ENCODE data around the gene MBLAC1. TPM values are rescaled to one million over a fixed set of nuclear protein-coding genes. Genes with fewer than 3 reads are reported as not detected.

The MBLAC1 gene
- total and polyA plus RNA-seq, 9 of the 15 experiments (the other 6 are each of a cell fraction or from before 2014, with no cell fraction given): 0.03 to 3.1 (median 0.52) TPM

- peak in 2 of 3 experiments; percentile 42 to 45; a peak in 5 of 6 replicates for TF ChIP-seq CTCF (IDR thresholded peaks at IDR 0.05 in 2 of 3, conservative IDR thresholded peaks at IDR 0.05 in 1 of 3; ENCODE audit: insufficient read depth in 2 of 3, low read depth in 1 of 3, low read length in 3 of 3)
- TF ChIP-seq, protein P1, sequence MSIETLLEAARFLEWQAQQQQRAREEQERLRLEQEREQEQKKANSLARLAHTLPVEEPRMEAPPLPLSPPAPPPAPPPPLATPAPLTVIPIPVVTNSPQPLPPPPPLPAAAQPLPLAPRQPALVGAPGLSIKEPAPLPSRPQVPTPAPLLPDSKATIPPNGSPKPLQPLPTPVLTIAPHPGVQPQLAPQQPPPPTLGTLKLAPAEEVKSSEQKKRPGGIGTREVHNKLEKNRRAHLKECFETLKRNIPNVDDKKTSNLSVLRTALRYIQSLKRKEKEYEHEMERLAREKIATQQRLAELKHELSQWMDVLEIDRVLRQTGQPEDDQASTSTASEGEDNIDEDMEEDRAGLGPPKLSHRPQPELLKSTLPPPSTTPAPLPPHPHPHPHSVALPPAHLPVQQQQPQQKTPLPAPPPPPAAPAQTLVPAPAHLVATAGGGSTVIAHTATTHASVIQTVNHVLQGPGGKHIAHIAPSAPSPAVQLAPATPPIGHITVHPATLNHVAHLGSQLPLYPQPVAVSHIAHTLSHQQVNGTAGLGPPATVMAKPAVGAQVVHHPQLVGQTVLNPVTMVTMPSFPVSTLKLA (conservative IDR thresholded peaks at IDR 0.05): peak; percentile 40 to 60
- no peak for TF ChIP-seq KLF16 (IDR thresholded peaks at IDR 0.05)
- TF ChIP-seq ATF2 (CRISPR knock-in tag; IDR thresholded peaks at IDR 0.05): no peak
- TF ChIP-seq ATF7 (IDR thresholded peaks at IDR 0.05): no peak
- TF ChIP-seq SUPT5H (IDR thresholded peaks at IDR 0.05): peak; percentile 79
- TF ChIP-seq, protein P2, sequence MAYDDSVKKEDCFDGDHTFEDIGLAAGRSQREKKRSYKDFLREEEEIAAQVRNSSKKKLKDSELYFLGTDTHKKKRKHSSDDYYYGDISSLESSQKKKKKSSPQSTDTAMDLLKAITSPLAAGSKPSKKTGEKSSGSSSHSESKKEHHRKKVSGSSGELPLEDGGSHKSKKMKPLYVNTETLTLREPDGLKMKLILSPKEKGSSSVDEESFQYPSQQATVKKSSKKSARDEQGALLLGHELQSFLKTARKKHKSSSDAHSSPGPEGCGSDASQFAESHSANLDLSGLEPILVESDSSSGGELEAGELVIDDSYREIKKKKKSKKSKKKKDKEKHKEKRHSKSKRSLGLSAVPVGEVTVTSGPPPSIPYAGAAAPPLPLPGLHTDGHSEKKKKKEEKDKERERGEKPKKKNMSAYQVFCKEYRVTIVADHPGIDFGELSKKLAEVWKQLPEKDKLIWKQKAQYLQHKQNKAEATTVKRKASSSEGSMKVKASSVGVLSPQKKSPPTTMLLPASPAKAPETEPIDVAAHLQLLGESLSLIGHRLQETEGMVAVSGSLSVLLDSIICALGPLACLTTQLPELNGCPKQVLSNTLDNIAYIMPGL (CRISPR knock-in tag; IDR thresholded peaks at IDR 0.05): no peak; the same call in 1 of the 2 replicates
- peak; percentile 63 for TF ChIP-seq PML (IDR thresholded peaks at IDR 0.05; ENCODE audit: low read length)
- peak in 1 of 2 experiments; percentile 53; a peak in 1 of 3 replicates for TF ChIP-seq CBX3 (IDR thresholded peaks at IDR 0.05; ENCODE audit: borderline replicate concordance in 1 of 2, low read length in 2 of 2)
- no peak for TF ChIP-seq NCOA6 (IDR thresholded peaks at IDR 0.05)
- TF ChIP-seq ZMIZ1 (IDR thresholded peaks at IDR 0.05; ENCODE audit: low read depth in 2 of 2, low read length in 2 of 2): 0 out of 4 replicates have a peak, but pooled peaks of 1 of the 2 experiments have one; percentile 22
- 0 out of 2 replicates have a peak, but pooled peaks have one; percentile 10 for TF ChIP-seq ESRRA (IDR thresholded peaks at IDR 0.05; ENCODE audit: borderline replicate concordance, low read depth)
- TF ChIP-seq PHB (CRISPR knock-in tag; IDR thresholded peaks at IDR 0.05): peak; percentile 86; the same call in 1 of the 2 replicates
- TF ChIP-seq, protein P3, sequence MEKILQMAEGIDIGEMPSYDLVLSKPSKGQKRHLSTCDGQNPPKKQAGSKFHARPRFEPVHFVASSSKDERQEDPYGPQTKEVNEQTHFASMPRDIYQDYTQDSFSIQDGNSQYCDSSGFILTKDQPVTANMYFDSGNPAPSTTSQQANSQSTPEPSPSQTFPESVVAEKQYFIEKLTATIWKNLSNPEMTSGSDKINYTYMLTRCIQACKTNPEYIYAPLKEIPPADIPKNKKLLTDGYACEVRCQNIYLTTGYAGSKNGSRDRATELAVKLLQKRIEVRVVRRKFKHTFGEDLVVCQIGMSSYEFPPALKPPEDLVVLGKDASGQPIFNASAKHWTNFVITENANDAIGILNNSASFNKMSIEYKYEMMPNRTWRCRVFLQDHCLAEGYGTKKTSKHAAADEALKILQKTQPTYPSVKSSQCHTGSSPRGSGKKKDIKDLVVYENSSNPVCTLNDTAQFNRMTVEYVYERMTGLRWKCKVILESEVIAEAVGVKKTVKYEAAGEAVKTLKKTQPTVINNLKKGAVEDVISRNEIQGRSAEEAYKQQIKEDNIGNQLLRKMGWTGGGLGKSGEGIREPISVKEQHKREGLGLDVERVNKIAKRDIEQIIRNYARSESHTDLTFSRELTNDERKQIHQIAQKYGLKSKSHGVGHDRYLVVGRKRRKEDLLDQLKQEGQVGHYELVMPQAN (IDR thresholded peaks at IDR 0.05; ENCODE audit: borderline replicate concordance): 0 out of 2 replicates have a peak, but pooled peaks have one; percentile 18
Observed at GRCh38 chr7:100091411-100092181, 35.2 kb upstream of the MBLAC1 start (continued).
